WTC11 (cell line): ENCODE data around the gene SMIM31. TPM values are rescaled to one million over a fixed set of nuclear protein-coding genes. Genes with fewer than 3 reads are reported as not detected.

Source experiments
- ATAC-seq: fragments of 200-7000 bp; cut with Tn5 transposase; 2 replicates; pipeline ENCODE4 v1.10.0; 2021; ENCODE audit warnings: mild to moderate bottlenecking, moderate library complexity
- CTCF ChIA-PET: fragments of 300-600 bp; sonication (Branson Sonifier 250); formaldehyde crosslinking; loops from one replicate; lab custom pipeline; 2021; ENCODE audit warnings: antibody characterized with exemption; lab: Charles Lee
- POLR2A ChIA-PET: fragments of 350-600 bp; sonication (Branson Sonifier 250); formaldehyde crosslinking; loops from one replicate; lab custom pipeline; 2021; ENCODE audit warnings: antibody characterized with exemption; lab: Charles Lee
- DNase-seq: peaks from one replicate; pipeline ENCODE4 v3.0.0; 2021; ENCODE audit warnings: low spot score
- H3K27ac Mint-ChIP-seq: 2 replicates; pipeline ENCODE4 v1.8.0; 2021; ENCODE audit warnings: mixed read lengths
- H3K27me3 Mint-ChIP-seq: 2 replicates; pipeline ENCODE4 v1.8.0; 2021; ENCODE audit warnings: low read depth, mild to moderate bottlenecking, moderate library complexity, mixed read lengths
- H3K36me3 Mint-ChIP-seq: 2 replicates; pipeline ENCODE4 v1.8.0; 2021; ENCODE audit warnings: mixed read lengths
- H3K4me1 Mint-ChIP-seq: 2 replicates; pipeline ENCODE4 v1.8.0; 2022; ENCODE audit warnings: mixed read lengths
- H3K4me3 Mint-ChIP-seq: 2 replicates; pipeline ENCODE4 v1.8.0; 2021; ENCODE audit warnings: mild to moderate bottlenecking, moderate library complexity, mixed read lengths
- H3K9me3 Mint-ChIP-seq: 2 replicates; pipeline ENCODE4 v1.8.0; 2021; ENCODE audit warnings: mixed read lengths
- ATF3 ChIP-seq: sonication (generic); formaldehyde crosslinking; conservative IDR thresholded peaks from 2 replicates; pipeline ENCODE4 v1.8.1; 2022; ENCODE audit warnings: mild to moderate bottlenecking, missing genetic modification reagents
- CDX4 ChIP-seq: fragments of 250-450 bp; sonication (Bioruptor Pico); IDR thresholded peaks from 2 replicates; pipeline ENCODE4 v1.9.0; 2021; ENCODE audit warnings: moderate library complexity, mild to moderate bottlenecking, inconsistent platforms, borderline replicate concordance
- CREM ChIP-seq: sonication (generic); formaldehyde crosslinking; IDR thresholded peaks from 2 replicates; pipeline ENCODE4 v1.8.1; 2022; ENCODE audit warnings: mild to moderate bottlenecking, missing genetic modification reagents, moderate library complexity
- E2F5 ChIP-seq: sonication (generic); formaldehyde crosslinking; IDR thresholded peaks from 2 replicates; pipeline ENCODE4 v1.8.1; 2022; ENCODE audit warnings: mild to moderate bottlenecking, moderate library complexity, missing genetic modification reagents
- ELF4 ChIP-seq: sonication (generic); formaldehyde crosslinking; IDR thresholded peaks from 2 replicates; pipeline ENCODE4 v1.8.1; 2022; ENCODE audit warnings: low read depth, mild to moderate bottlenecking, moderate library complexity, missing genetic modification reagents
- FOXK1 ChIP-seq: sonication (generic); formaldehyde crosslinking; IDR thresholded peaks from 2 replicates; pipeline ENCODE4 v1.8.0; 2022; ENCODE audit warnings: mild to moderate bottlenecking, moderate library complexity, missing genetic modification reagents
- NFE2L1 ChIP-seq: sonication (generic); formaldehyde crosslinking; IDR thresholded peaks from 2 replicates; pipeline ENCODE4 v1.8.1; 2023; ENCODE audit warnings: missing genetic modification reagents
- NR3C1 ChIP-seq: sonication (generic); formaldehyde crosslinking; conservative IDR thresholded peaks from 2 replicates; pipeline ENCODE4 v1.8.1; 2023; ENCODE audit warnings: low read depth, mild to moderate bottlenecking, missing genetic modification reagents
- SP1 ChIP-seq: sonication (generic); formaldehyde crosslinking; conservative IDR thresholded peaks from 2 replicates; pipeline ENCODE4 v1.8.1; 2022; ENCODE audit warnings: missing genetic modification reagents
- TCF7 ChIP-seq: sonication (generic); formaldehyde crosslinking; IDR thresholded peaks from 2 replicates; pipeline ENCODE4 v1.8.0; 2022; ENCODE audit warnings: mild to moderate bottlenecking, low read depth, missing genetic modification reagents, moderate library complexity
- TEAD1 ChIP-seq: sonication (generic); formaldehyde crosslinking; IDR thresholded peaks from 2 replicates; pipeline ENCODE4 v1.8.0; 2022; ENCODE audit warnings: mild to moderate bottlenecking, missing genetic modification reagents
- USF2 ChIP-seq: sonication (generic); formaldehyde crosslinking; IDR thresholded peaks from 2 replicates; pipeline ENCODE4 v1.8.1; 2023; ENCODE audit warnings: mild to moderate bottlenecking, missing genetic modification reagents, moderate library complexity
- ZNF138 ChIP-seq: sonication (generic); formaldehyde crosslinking; conservative IDR thresholded peaks from 2 replicates; pipeline ENCODE4 v1.8.1; 2022; ENCODE audit warnings: mild to moderate bottlenecking, moderate library complexity, missing genetic modification reagents
- ZNF232 ChIP-seq: sonication (generic); formaldehyde crosslinking; IDR thresholded peaks from 2 replicates; pipeline ENCODE4 v1.8.0; 2022; ENCODE audit warnings: mild to moderate bottlenecking, missing genetic modification reagents
- total RNA-seq: library from RNA; stranded (reverse); gene quantifications from 3 replicates; pipeline ENCODE4 v1.2.3, GENCODE V29; 2021
- TF ChIP-seq, protein P1 (sequence below): sonication (generic); formaldehyde crosslinking; IDR thresholded peaks from 2 replicates; pipeline ENCODE4 v1.8.1; 2022; ENCODE audit warnings: low read depth, mild to moderate bottlenecking, moderate library complexity, missing genetic modification reagents, borderline replicate concordance
- TF ChIP-seq, protein P2 (sequence below): sonication (generic); formaldehyde crosslinking; IDR thresholded peaks from 2 replicates; pipeline ENCODE4 v1.8.1; 2023; ENCODE audit warnings: mild to moderate bottlenecking, missing genetic modification reagents
- TF ChIP-seq, protein P3 (sequence below): sonication (generic); formaldehyde crosslinking; IDR thresholded peaks from 2 replicates; pipeline ENCODE4 v1.8.0; 2022; ENCODE audit warnings: mild to moderate bottlenecking, missing genetic modification reagents
- TF ChIP-seq, protein P4 (sequence below): sonication (generic); formaldehyde crosslinking; IDR thresholded peaks from 2 replicates; pipeline ENCODE4 v1.8.0; 2023; ENCODE audit warnings: missing genetic modification reagents

SMIM31 gene
- total RNA-seq, 1 experiment from 2014 or later, result not detected

- Mint-ChIP-seq H3K4me3 (no peak overlapping the region), H3K27me3 (no peaks in the 10 kb centered on the region), H3K27ac (no peak overlapping the region), H3K36me3 (no peaks in the 10 kb centered on the region), H3K4me1 (peaks cover 3% of the 10 kb centered on the region; the same call in 1 of the 2 replicates), H3K9me3 (peaks cover 3% of the 10 kb centered on the region; the same call in 1 of the 2 replicates)
- TF ChIP-seq TCF7 (CRISPR knock-in tag), result no peak
- no peak for TF ChIP-seq SP1 (CRISPR knock-in tag)
- TF ChIP-seq, protein P1, sequence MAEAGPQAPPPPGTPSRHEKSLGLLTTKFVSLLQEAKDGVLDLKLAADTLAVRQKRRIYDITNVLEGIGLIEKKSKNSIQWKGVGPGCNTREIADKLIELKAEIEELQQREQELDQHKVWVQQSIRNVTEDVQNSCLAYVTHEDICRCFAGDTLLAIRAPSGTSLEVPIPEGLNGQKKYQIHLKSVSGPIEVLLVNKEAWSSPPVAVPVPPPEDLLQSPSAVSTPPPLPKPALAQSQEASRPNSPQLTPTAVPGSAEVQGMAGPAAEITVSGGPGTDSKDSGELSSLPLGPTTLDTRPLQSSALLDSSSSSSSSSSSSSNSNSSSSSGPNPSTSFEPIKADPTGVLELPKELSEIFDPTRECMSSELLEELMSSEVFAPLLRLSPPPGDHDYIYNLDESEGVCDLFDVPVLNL, result no peak
- no peak for TF ChIP-seq FOXK1 (CRISPR knock-in tag)
- TF ChIP-seq CDX4 (CRISPR knock-in tag), result no peak
- TF ChIP-seq, protein P2, sequence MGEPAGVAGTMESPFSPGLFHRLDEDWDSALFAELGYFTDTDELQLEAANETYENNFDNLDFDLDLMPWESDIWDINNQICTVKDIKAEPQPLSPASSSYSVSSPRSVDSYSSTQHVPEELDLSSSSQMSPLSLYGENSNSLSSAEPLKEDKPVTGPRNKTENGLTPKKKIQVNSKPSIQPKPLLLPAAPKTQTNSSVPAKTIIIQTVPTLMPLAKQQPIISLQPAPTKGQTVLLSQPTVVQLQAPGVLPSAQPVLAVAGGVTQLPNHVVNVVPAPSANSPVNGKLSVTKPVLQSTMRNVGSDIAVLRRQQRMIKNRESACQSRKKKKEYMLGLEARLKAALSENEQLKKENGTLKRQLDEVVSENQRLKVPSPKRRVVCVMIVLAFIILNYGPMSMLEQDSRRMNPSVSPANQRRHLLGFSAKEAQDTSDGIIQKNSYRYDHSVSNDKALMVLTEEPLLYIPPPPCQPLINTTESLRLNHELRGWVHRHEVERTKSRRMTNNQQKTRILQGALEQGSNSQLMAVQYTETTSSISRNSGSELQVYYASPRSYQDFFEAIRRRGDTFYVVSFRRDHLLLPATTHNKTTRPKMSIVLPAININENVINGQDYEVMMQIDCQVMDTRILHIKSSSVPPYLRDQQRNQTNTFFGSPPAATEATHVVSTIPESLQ (CRISPR knock-in tag), result no peak
- TF ChIP-seq E2F5 (CRISPR knock-in tag), result no peak
- TF ChIP-seq USF2 (CRISPR knock-in tag), result no peak
- TF ChIP-seq NR3C1 (CRISPR knock-in tag), result no peak
- TF ChIP-seq, protein P3, sequence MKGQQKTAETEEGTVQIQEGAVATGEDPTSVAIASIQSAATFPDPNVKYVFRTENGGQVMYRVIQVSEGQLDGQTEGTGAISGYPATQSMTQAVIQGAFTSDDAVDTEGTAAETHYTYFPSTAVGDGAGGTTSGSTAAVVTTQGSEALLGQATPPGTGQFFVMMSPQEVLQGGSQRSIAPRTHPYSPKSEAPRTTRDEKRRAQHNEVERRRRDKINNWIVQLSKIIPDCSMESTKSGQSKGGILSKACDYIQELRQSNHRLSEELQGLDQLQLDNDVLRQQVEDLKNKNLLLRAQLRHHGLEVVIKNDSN (CRISPR knock-in tag), result no peak
- TF ChIP-seq CREM (CRISPR knock-in tag), result no peak
- no peak for DNase-seq
- no peak for ATAC-seq
- POLR2A ChIA-PET, result no interaction called here
- CTCF ChIA-PET, result interaction anchor here (0.6 to 0.9 kb wide), 2 partner anchors 36 to 163 kb away, joined by 3 to 4 read pairs; no protein-coding TSS in a partner anchor
These were observed 18.1 kb downstream of the SMIM31 start for GRCh38 chr4:164772076-164772475.

DNA sequence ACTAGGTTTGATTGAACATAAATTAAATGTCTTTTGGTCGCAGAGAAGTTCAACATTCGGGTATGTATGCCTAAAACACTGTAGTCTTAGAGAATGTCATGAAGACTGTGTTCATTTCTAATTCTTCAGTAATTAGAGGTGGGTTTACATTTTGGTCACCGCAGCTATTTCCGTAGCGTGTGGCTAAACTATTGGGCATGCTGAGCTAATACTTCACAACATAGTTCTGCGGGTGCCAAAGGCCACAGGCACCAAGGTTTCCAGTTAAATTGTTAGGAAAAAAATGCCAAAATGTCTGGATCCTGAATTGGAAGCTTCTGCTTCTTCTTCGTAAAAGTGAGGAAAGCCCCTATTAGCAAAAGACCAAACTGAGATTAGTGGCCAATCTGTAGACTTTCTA lies 25.1 kb downstream of the SMIM31 start:
- POLR2A ChIA-PET, result no interaction called here
- no peak for DNase-seq
- no peaks in the 10 kb centered on the region for H3K27me3 Mint-ChIP-seq

More for the DNA sequence above, 25.1 kb downstream of the SMIM31 start:
- TF ChIP-seq ZNF138 (CRISPR knock-in tag) (no peak), ATF3 (CRISPR knock-in tag) (no peak), ZNF232 (CRISPR knock-in tag) (no peak), ELF4 (no peak), NFE2L1 (CRISPR knock-in tag) (no peak), TEAD1 (CRISPR knock-in tag) (no peak)
- TF ChIP-seq, protein P1, result no peak
- TF ChIP-seq, protein P4, sequence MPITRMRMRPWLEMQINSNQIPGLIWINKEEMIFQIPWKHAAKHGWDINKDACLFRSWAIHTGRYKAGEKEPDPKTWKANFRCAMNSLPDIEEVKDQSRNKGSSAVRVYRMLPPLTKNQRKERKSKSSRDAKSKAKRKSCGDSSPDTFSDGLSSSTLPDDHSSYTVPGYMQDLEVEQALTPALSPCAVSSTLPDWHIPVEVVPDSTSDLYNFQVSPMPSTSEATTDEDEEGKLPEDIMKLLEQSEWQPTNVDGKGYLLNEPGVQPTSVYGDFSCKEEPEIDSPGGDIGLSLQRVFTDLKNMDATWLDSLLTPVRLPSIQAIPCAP (CRISPR knock-in tag), result no peak
- TF ChIP-seq, all 79 proteins: peak for 0
- no peak for ATAC-seq
- Mint-ChIP-seq H3K27ac (no peak overlapping the region; the same call in 1 of the 2 replicates), H3K4me1 (peaks cover 4% of the 10 kb centered on the region), H3K36me3 (no peaks in the 10 kb centered on the region), H3K9me3 (no peaks in the 10 kb centered on the region), H3K4me3 (no peak overlapping the region)
- CTCF ChIA-PET, result interaction anchor here (0.8 to 3.8 kb wide), 3 partner anchors 106 to 171 kb away, joined by 4 to 32 read pairs (median 22); no protein-coding TSS in a partner anchor
